GM18870 (cell line): ENCODE results near the gene ACP4.

Source experiments
- ATAC-seq: cut with Tn5 transposase; IDR thresholded peaks from one replicate; pipeline ENCODE4 v1.9.1; 2021; ENCODE audit warnings: moderate library complexity; ENCODE audit not compliant: unreplicated experiment

ACP4 gene

DNA sequence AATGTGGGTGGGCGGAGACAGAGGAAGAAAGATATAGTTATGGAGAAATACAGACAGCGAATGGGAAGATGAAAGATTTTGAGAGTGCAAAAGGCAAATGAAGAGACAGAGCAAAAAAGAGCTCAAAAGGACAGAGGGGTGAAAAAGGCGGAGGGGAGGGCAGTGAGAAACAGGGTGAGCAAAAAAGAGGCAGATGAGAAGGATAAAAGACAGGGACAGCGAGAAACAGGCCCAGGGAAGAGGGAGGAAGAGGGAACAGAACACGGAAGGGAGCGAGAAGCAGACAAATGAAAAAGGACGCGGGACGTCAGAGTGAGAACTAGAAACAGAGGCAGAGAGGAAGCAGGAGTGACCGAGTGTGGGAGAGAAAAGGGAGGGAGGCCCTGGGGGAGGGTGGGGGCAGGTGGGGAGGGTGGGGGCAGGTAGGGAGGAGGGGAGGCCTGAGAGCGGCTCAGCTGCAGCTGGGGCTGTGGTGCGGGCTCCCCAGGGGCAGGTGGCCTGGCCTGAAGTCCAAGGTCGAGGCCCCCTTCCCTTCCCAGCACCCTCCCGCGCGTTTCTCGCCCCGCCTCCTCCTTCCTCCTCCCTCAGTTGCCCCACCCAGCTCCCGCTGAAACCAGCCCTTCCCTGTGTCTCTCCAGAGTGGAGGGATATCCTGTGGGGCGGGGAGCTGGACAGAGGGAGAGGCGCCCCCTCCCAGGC is 30.5 kb downstream of the ACP4 start:
- ATAC-seq, result no peak

DNA sequence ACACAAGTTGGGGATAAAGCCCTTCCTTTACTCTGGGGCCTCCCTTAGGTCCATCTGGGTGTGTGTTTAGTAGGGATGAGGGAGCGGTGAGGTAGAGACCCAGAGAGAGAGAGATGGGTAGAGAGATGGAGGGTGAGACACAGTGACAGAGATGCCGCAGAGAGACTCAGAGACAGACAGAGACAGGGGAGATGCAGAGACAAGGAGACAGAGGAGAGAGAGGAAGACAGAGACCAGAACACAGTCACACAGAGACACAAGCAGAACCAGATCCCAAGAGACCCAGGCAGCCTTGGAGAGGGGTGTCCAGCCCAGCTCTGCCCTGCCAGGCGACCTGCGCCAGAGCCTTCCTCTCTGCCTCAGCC is 31.0 kb downstream of the ACP4 start:
- no peak for ATAC-seq

DNA sequence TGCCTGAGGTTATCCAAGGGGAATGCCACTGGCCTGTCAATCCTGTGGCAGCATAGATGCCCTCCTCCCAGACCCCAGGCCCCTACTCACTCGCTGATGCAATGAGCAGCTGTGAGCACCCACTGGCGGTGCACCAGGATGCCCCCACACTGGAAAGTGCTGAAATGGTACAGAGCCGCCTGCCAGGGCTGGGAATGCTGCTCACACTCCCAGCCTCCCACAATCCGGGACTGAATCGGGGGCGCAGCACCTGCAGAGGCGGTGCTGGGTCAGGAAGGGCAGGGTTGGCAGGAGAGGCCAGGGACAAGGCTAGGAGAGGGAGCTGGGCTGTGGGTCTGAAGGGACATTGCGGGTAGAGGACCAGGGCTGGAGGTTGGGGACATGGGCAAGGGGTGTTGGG is 31.4 kb downstream of the ACP4 start:
- ATAC-seq, result no peak

DNA sequence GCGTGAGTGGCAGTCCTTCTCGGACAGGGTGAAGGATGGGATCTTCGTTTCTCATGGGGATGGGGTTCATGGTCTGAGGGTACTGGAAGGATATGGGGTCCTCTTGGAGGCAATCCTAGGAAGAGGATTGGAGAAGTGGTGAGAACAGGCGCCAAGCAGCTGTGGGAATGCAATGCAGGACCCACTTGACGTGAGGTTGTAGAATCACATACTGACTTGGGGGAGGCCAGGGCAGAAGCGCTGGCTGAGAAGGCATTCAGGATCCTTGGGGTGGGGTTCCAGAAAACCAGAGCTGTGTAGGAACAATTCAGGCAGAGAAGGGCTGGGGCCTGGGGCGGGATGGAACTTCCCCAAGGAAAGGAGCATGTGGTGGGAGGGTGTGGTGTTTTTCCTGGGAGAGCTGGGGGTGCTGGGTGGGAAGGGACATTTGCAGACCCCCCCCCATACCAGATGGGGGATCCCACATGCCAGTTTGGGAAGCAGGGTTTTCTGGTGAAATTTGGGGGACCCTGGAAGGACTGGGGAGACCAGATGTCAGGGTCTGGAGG is 32.5 kb downstream of the ACP4 start:
- ATAC-seq, result no peak

DNA sequence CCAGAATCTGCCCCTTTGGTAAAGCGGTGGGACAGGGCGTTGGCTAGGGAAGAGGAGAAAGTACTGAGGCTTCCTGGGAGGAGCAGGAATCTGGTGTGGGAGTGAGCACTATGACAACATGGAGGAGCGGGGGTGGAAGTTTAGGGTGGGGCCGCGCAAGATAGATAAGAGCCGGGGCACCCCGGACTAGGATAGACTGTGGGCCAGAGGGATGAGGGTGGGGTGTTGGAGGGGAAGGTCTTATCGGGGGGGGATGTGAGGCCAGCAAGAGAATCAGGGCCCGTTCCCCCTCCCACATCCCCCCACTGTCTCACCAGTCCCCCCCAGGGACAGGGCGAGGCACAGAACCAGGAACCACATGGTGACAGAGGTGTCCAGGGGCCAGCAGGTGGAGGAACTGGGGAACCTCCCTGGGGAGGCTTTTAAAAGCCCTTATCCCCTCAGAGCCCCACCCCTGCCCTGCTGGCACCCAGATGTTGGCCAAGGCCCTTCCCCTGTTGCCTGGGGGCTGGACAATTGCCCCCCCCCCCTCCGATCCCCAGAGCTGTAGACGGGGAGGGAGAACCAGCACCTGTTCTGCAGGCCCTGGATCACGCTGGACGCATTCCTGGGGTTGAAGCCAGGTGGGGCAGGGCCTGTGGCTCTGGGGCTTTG is 33.3 kb downstream of the ACP4 start, which contains the start of gene KLK1:
KLK1 (minus strand) TSS at position 399 of the 654 bp plus-strand sequence; CDS start at position 360, 39 bp downstream.
- no peak for ATAC-seq

DNA sequence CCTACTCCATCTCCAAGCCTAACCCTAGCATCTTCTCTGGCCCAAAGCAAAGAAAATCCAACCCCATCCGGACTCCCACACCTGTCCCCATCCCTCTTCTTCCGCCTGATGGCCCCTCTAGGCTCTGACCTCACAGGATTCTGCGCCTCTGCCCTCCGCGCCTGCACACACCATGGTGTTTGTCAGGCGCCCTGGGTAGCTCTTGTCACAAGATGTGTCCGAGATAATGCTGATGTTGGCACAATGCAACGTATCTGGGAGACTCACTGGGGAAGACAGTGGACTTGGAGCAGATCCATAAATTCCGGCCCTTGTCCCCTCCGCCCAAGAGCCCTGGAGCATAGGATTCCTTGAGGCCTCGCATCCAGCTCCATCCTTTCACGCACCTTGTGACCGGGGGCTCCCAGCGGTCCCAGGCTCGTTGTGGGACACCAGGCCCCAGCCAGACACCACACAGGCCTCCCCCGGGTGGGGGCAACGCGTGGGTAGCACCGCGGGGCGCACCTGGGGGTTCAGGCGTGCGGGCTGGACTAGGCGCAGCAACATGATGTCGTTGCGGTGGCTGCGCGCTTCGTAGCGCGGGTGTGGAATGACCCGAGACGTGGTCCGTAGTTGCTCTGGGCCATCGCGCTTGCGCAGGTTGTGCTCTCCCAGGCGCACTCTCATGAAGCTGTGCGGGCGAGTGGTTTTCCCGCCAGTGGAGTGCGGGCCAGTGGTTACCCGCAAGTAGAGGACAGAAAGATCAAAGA is 36.5 kb downstream of the ACP4 start:
- no peak for ATAC-seq

DNA sequence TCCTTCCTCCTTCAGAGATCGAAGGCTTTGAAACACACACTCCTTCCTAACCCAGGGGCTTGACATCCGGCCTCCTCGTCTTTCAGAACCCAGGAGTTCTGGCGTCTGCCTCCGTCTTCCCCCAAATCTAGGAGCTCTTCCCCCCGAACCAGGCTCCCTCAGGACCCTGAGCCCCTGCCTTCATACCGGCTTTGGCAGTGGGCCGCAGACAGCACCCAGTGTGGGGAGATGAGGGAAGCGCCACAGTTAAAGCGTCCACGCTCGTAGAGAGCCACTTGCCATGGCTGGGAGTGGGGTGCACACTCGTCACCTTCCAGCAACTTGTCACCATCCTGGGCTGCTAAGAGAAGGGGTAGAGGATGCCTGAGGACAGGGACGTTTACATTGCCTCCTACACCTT is 37.3 kb downstream of the ACP4 start:
- ATAC-seq, result no peak

DNA sequence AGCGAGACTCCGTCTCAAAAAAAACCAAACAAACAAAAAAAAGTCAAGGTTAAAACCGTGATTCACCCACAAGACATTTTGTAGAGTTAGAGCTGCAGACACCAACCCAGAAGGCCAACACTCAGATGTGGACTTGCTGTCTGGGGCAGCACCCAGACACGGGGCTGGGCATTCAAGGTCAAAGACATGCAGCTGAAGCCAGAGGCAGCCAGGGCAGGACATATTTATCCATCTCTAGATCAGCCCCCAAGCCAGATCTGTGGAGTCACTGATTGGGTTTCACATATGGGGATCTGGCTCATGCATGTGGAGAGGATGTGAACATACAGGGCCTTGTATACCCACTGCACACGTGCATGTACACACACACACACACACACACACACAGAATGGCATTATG is 39.6 kb downstream of the ACP4 start:
- ATAC-seq, result no peak

DNA sequence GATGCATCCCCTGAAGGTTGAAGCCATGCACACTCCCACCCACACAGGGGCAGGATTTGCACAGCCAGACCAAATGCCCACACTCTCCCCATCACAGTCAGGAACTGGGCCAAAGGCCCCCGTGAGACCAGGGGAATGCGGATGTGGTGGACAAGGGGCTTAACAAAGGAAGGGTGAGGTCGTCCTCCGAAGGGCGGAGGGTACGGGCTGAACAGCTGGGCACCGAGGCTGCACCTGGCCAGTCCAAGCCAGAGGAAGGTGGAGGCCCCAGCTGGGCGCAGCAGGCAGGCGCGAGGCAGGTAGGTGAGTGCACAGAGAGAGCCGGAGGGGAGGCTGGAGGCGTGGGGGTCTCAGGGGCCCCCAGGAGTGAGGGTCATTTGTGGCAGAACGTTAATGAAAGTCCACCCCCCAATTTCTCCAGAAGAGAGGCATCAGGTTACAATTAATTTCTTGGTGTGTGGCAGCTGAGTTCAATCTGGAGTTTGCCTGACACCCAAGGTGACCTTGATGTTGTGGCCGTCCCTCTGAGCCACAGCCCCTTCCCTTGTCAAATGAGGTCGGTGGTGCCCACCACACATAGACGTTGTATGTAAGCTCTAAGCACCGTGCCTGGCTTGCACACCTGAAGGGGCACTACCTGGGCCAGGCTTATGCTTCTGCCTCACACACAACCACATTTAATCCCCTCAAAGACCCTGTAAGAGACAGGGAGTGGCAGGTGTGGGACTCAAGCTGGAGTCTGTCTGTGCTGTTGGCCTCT is 40.2 kb downstream of the ACP4 start:
- ATAC-seq, result no peak

DNA sequence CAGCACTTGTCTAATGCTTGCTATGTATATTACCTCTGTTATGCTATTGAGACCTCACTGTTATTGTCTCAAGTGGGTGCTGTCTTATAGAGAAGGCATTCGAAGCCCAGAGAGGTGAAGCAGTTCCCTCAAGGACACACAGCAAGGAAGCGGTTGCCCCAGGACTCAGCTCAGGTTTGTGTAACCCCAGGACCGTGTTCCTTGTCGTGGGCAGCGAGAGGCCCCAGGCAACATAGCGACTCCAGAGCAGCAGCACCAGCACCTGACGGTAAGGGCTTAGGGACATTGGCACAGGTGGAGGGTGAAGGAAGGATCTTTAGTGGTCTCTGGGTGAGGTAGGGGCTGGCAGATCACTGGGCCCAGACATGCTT is 40.8 kb downstream of the ACP4 start:
- ATAC-seq, result no peak

DNA sequence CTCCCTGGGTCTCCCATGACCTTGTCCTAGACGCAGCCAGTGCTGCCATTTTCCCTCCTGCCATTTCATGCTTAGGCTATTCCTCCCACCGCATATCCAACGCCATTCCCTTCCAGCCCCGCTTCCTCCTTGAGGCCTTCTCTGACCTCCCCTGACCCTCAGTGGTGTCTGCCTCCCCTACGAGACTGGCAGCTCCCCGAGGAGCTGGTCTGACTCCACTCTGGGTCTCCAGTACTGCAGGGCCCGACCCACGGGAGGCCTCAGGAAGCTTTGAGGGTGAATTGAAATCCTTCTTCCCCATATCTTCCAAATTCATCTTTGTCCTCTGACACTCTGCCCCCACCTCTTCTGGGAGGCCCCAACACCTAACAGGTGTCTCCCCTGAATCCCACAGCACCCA is 42.5 kb downstream of the ACP4 start:
- no peak for ATAC-seq

DNA sequence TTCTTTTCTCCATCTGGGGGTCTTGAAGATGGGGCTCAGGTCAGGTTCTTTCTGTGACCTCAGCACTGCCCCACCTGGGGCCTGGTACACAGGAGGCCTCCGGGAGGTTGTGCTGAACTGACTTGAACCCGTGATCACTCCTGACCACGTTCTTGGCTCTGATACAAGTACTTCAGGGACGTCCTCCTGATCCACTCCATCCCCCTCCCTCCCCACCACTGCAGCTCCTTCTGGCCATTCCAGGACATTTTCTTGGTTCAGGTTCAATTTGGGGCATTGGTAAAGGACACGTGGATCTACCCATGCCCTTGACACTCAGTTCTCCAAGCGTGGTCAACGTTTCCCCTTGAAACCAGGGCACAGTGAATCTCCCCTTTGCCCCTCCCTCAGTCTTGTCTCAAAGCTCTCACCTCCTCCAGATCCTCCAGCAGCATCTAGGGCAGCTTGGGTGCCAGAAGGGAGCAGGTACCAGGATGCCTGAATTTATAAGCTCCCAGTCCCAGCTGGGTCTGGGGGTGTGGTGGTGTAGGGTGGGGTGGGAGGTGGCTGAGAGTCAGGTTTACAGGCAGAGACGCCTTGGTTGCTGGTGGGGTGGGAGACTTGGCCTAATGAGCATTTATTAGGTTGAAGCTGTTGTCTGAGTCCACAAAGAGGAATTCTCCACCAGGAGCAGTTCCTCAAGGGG is 43.0 kb downstream of the ACP4 start, which contains the start of gene KLK15:
KLK15 (minus strand) TSS at position 458 of the 685 bp plus-strand sequence. CDS start 2,082 bp downstream, outside the sequence.
- no peak for ATAC-seq

DNA sequence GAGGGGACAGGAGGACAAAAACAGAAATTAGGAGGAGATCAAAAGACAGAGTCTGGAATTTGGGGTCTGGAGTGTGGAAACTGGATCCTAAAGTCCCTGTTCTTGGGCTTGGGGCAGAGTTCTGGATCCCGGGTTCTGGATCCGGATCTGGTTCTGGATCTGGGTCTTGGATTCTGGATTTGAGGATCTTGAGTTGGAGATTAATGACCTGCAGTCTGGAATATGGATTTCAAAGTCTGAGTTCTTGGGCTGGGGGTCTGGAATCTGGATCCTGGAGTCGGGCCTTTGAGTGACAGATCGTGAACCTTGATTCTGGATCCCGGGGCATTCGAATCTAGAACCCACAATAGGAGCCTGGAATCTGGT is 43.6 kb downstream of the ACP4 start:
- no peak for ATAC-seq

DNA sequence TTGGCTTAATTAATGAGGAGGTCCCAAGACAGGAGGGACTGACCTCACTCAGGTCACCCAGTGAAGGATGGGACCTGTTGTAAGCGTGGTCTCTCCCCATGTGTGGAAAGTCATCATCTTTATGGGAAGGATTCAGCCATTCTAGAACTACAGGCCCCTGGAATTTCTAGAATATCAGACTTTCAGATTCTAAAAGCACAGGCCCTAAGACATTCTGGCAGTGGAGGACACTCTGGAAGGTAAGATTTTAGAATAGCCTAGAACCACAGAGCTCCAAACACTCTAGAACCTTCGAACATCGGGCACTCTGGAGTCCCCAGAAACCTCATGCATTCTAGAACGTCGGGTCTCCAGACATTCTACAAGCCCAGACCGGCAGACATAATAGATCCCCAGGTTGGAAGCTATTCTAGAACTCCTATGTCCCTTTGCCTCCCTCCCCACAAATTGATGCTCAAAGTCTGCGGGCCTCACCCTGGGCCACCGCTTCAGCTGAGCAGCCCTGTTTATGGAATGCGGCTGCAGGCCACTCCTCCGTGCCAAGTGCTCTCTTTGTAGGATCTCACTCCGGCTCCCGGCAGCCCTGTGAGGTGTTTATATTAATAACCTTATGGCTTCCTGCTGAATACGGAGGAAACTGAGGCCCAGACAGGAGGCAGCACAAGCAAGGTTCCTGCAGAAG is 45.0 kb downstream of the ACP4 start:
- no peak for ATAC-seq

DNA sequence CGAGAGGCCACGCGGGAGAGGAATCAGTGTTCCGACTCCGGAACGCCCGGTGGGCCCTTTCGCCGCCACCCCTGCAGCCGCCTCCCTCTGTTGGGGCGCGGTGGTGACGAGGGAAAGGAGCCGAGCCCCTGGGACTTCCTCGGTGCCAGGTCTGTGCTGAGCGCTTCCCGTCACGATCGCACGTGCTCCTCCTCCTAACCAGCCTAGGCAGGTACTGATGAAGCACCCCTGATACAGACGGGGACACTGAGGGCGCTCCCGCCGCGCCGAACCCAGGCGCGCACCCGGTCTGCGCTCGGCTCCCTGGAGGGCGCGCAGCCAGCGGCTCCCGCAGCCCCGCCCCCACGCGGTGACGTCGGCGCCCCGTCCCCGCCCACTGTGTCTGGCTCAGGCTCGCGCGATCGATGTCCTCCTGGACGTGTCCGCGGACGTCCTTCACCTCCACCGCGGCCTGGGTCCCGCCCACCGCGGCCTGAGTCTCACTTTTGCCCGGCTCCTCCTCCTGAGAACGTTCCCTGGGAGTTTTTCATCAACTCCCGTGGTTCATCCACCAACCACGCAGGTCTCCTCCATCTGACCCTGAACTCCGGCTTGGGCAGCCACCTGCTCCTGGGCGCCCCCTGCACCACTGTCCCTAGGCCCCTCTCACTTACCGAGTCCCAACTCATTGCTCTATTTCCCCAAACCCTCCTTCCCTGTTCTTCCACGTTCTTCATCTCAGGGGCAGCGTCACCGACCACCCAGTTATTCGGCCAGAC is 45.7 kb downstream of the ACP4 start:
- no peak for ATAC-seq

DNA sequence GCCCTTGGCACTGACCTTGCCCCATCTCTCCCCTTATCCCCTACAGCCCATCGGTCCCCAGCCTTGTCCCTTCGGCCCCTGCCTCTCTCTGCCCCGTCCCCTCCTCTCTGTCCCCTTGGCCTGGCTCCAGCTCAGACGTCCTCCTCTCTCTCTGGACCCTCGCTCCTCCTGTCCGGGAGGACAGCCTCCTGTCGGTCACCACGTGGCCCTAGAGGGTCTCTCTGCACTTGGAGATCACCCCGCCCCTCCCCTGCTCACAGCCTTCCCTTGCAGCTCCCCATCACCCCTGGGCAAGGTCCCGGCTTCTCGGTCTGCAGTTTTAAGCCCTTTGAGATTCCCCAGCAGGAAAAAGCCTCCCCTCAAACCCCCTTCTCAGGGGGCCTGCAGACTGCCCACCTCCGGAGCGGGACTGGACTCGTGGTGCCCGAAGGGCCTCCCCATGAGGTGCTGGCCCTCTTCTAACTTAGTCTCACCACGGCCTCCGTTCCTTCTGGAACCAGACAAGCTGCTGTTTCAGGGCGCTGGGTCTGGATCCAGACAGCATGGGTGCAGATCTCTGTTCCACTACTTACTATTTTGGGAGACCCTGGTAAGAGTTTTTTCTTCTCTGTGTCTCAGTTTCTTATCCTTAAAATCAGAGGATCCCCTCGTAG is 46.5 kb downstream of the ACP4 start:
- ATAC-seq, result no peak

DNA sequence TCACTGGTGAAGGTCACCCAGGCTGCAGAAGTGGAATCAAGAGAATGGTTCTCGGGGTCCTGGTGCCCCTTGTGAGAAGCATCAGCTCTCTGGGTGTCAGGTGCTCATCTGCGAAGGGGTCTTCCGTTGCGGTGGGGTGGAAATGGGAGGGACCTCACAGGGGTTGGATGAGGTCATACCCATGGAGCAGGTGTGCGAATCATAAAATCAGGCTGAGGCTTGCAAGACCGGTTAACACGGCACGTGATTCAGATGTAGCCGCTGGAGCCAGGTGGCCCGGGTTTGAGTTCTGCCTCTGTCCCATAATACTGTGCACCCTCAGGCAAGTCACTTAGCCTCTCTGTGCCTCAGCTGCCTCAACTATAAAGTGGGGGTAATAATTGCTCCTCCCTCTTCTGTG is 47.1 kb downstream of the ACP4 start:
- ATAC-seq, result no peak

DNA sequence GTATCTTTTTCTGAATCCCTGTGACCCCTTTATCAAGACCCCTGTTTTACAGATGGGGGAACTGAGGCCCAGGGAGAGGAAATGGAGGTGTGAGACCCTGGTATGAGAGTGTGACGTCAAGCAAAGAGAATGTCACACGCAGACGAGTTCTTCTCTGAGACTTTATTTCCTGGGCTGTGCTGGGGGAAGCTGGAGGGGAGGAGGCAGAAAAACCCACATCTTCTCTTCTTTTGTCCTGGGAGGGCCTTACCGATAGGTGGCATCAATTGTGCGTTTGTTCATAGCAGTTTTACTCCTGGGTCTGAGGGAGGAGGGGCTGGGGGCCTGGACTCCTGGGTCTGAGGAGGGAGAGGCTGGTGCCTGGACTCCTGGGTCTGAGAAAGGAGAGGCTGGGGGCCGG is 48.0 kb downstream of the ACP4 start:
- ATAC-seq, result no peak
